ENCODE results near the gene ARMC7. TPM values are rescaled to one million over a fixed set of nuclear protein-coding genes. Genes with fewer than 3 reads are reported as not detected.

Gene ARMC7
- total RNA-seq, 1 experiment from 2014 or later = 48.7 TPM

DNA sequence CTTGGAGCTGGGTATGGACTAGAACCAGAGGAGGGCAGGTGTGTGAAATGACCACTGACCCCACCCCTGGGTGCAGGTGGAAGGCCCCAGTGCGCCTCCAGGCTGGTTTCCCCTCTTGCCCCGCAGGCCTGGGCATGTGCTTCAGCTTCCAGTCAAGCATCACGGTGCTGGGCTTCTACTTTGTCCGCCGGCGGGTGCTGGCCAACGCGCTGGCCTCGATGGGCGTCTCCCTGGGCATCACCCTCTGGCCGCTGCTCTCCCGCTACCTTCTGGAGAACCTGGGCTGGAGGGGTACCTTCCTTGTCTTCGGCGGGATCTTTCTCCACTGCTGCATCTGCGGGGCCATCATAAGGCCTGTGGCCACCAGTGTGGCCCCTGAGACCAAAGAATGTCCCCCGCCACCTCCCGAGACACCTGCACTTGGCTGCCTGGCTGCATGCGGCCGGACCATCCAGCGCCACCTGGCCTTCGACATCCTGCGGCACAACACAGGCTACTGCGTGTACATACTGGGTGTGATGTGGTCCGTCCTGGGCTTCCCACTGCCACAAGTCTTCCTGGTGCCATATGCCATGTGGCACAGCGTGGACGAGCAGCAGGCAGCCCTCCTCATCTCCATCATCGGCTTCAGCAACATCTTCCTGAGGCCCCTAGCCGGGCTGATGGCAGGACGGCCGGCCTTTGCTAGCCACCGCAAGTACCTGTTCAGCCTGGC is 9.7 kb upstream of the ARMC7 start:
- Histone ChIP-seq H3K36me3 (ENCODE audit: control insufficient read depth, insufficient read depth, low read length) (peaks cover 2% of the 10 kb centered on the region; the same call in 1 of the 2 replicates), H3K4me1 (ENCODE audit: control insufficient read depth, insufficient read depth, low read length) (peaks cover 13% of the 10 kb centered on the region), H3K4me3 (ENCODE audit: low read depth in 2 of 2, low read length in 2 of 2) (no peak overlapping the region), H3K27ac (ENCODE audit: low read length) (no peak overlapping the region), H3K27me3 (ENCODE audit: control insufficient read depth, insufficient read depth, low read length) (no peaks in the 10 kb centered on the region), H3K9me3 (ENCODE audit: control insufficient read depth, insufficient read depth, low read depth, low read length) (no peaks in the 10 kb centered on the region)
- ChIA-PET POLR2A (no interaction called here), CTCF (interaction anchor here (0.6 kb wide), 1 partner anchor 27 kb away, joined by 3 read pairs; no protein-coding TSS in a partner anchor)
- DNase-seq (ENCODE audit: low read depth, low spot score) (no peak), ATAC-seq (no peak)
- in situ Hi-C loops (cut with HindIII; ENCODE audit: low pct_unique_long_range_greater_than_20kb, low sequenced_read_pairs) = no loop called here
- BruUV-seq (replicated peaks) = no TSS peak
- TF ChIP-seq TCF7L2 (IDR thresholded peaks at IDR 0.05; ENCODE audit: low read depth, low read length) (no peak), POLR2AphosphoS5 (IDR thresholded peaks at IDR 0.05; ENCODE audit: low read depth, low read length) (no peak), SIN3A (IDR thresholded peaks at IDR 0.05; ENCODE audit: borderline replicate concordance, insufficient read depth, low read depth, low read length) (no peak)
- TF ChIP-seq, protein P1, sequence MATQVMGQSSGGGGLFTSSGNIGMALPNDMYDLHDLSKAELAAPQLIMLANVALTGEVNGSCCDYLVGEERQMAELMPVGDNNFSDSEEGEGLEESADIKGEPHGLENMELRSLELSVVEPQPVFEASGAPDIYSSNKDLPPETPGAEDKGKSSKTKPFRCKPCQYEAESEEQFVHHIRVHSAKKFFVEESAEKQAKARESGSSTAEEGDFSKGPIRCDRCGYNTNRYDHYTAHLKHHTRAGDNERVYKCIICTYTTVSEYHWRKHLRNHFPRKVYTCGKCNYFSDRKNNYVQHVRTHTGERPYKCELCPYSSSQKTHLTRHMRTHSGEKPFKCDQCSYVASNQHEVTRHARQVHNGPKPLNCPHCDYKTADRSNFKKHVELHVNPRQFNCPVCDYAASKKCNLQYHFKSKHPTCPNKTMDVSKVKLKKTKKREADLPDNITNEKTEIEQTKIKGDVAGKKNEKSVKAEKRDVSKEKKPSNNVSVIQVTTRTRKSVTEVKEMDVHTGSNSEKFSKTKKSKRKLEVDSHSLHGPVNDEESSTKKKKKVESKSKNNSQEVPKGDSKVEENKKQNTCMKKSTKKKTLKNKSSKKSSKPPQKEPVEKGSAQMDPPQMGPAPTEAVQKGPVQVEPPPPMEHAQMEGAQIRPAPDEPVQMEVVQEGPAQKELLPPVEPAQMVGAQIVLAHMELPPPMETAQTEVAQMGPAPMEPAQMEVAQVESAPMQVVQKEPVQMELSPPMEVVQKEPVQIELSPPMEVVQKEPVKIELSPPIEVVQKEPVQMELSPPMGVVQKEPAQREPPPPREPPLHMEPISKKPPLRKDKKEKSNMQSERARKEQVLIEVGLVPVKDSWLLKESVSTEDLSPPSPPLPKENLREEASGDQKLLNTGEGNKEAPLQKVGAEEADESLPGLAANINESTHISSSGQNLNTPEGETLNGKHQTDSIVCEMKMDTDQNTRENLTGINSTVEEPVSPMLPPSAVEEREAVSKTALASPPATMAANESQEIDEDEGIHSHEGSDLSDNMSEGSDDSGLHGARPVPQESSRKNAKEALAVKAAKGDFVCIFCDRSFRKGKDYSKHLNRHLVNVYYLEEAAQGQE (IDR thresholded peaks at IDR 0.05; ENCODE audit: insufficient read depth in 1 of 2, low read depth in 2 of 2, low read length in 1 of 2) = no peak
- TF ChIP-seq, protein P2, sequence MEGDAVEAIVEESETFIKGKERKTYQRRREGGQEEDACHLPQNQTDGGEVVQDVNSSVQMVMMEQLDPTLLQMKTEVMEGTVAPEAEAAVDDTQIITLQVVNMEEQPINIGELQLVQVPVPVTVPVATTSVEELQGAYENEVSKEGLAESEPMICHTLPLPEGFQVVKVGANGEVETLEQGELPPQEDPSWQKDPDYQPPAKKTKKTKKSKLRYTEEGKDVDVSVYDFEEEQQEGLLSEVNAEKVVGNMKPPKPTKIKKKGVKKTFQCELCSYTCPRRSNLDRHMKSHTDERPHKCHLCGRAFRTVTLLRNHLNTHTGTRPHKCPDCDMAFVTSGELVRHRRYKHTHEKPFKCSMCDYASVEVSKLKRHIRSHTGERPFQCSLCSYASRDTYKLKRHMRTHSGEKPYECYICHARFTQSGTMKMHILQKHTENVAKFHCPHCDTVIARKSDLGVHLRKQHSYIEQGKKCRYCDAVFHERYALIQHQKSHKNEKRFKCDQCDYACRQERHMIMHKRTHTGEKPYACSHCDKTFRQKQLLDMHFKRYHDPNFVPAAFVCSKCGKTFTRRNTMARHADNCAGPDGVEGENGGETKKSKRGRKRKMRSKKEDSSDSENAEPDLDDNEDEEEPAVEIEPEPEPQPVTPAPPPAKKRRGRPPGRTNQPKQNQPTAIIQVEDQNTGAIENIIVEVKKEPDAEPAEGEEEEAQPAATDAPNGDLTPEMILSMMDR (IDR thresholded peaks at IDR 0.05) = no peak
- intact Hi-C loops (cut with micrococcal nuclease; ENCODE audit: unreplicated experiment) = loop anchor here (10.0 kb wide), 1 partner anchor 125 kb away; the partner anchor contains the start of gene HID1

DNA sequence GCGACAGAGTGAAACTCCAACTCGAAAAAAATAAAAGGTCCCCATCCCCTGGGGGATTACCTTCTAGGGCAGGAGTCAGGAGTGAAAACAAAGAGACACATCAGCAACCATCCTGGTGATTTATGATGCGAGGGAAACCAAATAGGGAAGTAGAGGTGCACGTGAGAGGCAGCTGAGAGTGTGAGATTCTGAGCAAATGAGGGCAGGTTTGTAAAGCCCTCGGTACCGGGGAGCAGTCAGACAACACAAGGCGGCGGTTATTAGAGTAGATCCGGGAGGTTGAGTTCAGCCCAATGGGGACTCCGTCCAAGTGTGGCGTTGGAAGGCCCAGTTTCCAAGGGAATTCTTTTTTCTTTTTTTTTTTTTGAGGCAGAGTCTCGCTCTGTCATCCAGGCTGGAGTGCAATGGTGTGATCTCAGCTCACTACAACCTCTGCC is 7.4 kb upstream of the ARMC7 start:
- Histone ChIP-seq H3K27ac (ENCODE audit: low read length) (no peak overlapping the region), H3K27me3 (ENCODE audit: control insufficient read depth, insufficient read depth, low read length) (no peaks in the 10 kb centered on the region), H3K4me3 (ENCODE audit: low read depth in 2 of 2, low read length in 2 of 2) (no peak overlapping the region), H3K36me3 (ENCODE audit: control insufficient read depth, insufficient read depth, low read length) (peaks cover 2% of the 10 kb centered on the region; the same call in 1 of the 2 replicates), H3K4me1 (ENCODE audit: control insufficient read depth, insufficient read depth, low read length) (peaks cover 25% of the 10 kb centered on the region), H3K9me3 (ENCODE audit: control insufficient read depth, insufficient read depth, low read depth, low read length) (no peaks in the 10 kb centered on the region)
- ChIA-PET CTCF (no interaction called here), POLR2A (no interaction called here)
- TF ChIP-seq, protein P1 (IDR thresholded peaks at IDR 0.05; ENCODE audit: insufficient read depth in 1 of 2, low read depth in 2 of 2, low read length in 1 of 2) = no peak
- no peak for TF ChIP-seq TCF7L2 (IDR thresholded peaks at IDR 0.05; ENCODE audit: low read depth, low read length)
- TF ChIP-seq, protein P2 (IDR thresholded peaks at IDR 0.05) = no peak
- TF ChIP-seq SIN3A (IDR thresholded peaks at IDR 0.05; ENCODE audit: borderline replicate concordance, insufficient read depth, low read depth, low read length) = no peak
- TF ChIP-seq POLR2AphosphoS5 (IDR thresholded peaks at IDR 0.05; ENCODE audit: low read depth, low read length) = no peak
- ATAC-seq = no peak
- intact Hi-C loops (cut with micrococcal nuclease; ENCODE audit: unreplicated experiment) (loop anchor here (10.0 kb wide), 1 partner anchor 128 kb away; the partner anchor contains the start of gene HID1), in situ Hi-C loops (cut with HindIII; ENCODE audit: low pct_unique_long_range_greater_than_20kb, low sequenced_read_pairs) (no loop called here)
- no peak for DNase-seq (ENCODE audit: low read depth, low spot score)
- BruUV-seq (replicated peaks) = no TSS peak
